Neural cell (in vitro differentiated cells): Measurements from ENCODE around the gene SPAM1.

ENCODE experiments used
- EP300 ChIP-seq: fragments of 450-650 bp; conservative IDR thresholded peaks from 2 replicates; pipeline ENCODE4 v1.6.1; 2014; ENCODE audit warnings: antibody characterized with exemption, mild to moderate bottlenecking, moderate library complexity; ENCODE audit not compliant: poor library complexity, severe bottlenecking
- EZH2 ChIP-seq: fragments of 200-600, 300-800 bp; shearing (Covaris generic), sonication (generic); IDR thresholded peaks from 2 replicates; pipeline ENCODE4 v1.6.1; 2014; ENCODE audit warnings: antibody characterized with exemption, low read length, borderline replicate concordance, mild to moderate bottlenecking; ENCODE audit not compliant: insufficient read depth, poor library complexity, severe bottlenecking
- MXI1 ChIP-seq: fragments of 450-650 bp; conservative IDR thresholded peaks from 2 replicates; pipeline ENCODE4 v1.6.1; 2014; ENCODE audit warnings: antibody characterized with exemption, mild to moderate bottlenecking; ENCODE audit not compliant: poor library complexity, severe bottlenecking
- SMC3 ChIP-seq: fragments of 450-650 bp; conservative IDR thresholded peaks from 2 replicates; pipeline ENCODE4 v1.6.1; 2014; ENCODE audit warnings: antibody characterized with exemption, mild to moderate bottlenecking, moderate library complexity; ENCODE audit not compliant: poor library complexity
- TAF1 ChIP-seq: IDR thresholded peaks from 2 replicates; pipeline ENCODE4 v1.6.1; 2012; ENCODE audit warnings: low read depth
- TF ChIP-seq, protein P1 (sequence below): IDR thresholded peaks from 2 replicates; pipeline ENCODE4 v1.6.1; 2012; ENCODE audit warnings: borderline replicate concordance
- TF ChIP-seq, protein P2 (sequence below): fragments of 450-650 bp; IDR thresholded peaks from 2 replicates; pipeline ENCODE4 v1.5.1; 2014; ENCODE audit warnings: antibody characterized with exemption, mild to moderate bottlenecking, moderate library complexity; ENCODE audit not compliant: poor library complexity, severe bottlenecking

DNA sequence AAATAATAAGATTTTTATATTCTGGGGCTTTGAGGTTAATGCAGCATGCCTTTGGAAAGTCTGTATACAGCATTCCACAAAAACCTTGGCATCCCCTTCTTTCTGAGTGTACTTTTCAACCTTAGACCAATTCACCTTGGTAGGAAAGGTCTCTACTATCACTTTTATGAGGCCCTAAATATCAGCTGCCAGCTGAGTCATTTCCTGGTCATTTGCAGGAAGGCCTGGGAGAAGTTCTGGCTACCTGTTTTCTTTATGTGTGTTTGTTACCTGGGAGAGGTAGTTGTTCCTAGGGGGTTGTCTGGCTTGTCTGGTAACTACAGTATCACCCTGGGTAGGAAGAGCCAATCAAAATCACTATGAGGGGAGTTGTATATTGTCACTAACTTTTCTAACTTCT lies 4.1 kb downstream of the SPAM1 start:
- TF ChIP-seq EZH2 (no peak), EP300 (no peak), SMC3 (no peak), TAF1 (no peak), MXI1 (no peak)
- TF ChIP-seq, protein P1, sequence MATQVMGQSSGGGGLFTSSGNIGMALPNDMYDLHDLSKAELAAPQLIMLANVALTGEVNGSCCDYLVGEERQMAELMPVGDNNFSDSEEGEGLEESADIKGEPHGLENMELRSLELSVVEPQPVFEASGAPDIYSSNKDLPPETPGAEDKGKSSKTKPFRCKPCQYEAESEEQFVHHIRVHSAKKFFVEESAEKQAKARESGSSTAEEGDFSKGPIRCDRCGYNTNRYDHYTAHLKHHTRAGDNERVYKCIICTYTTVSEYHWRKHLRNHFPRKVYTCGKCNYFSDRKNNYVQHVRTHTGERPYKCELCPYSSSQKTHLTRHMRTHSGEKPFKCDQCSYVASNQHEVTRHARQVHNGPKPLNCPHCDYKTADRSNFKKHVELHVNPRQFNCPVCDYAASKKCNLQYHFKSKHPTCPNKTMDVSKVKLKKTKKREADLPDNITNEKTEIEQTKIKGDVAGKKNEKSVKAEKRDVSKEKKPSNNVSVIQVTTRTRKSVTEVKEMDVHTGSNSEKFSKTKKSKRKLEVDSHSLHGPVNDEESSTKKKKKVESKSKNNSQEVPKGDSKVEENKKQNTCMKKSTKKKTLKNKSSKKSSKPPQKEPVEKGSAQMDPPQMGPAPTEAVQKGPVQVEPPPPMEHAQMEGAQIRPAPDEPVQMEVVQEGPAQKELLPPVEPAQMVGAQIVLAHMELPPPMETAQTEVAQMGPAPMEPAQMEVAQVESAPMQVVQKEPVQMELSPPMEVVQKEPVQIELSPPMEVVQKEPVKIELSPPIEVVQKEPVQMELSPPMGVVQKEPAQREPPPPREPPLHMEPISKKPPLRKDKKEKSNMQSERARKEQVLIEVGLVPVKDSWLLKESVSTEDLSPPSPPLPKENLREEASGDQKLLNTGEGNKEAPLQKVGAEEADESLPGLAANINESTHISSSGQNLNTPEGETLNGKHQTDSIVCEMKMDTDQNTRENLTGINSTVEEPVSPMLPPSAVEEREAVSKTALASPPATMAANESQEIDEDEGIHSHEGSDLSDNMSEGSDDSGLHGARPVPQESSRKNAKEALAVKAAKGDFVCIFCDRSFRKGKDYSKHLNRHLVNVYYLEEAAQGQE, result no peak
- TF ChIP-seq, protein P2, sequence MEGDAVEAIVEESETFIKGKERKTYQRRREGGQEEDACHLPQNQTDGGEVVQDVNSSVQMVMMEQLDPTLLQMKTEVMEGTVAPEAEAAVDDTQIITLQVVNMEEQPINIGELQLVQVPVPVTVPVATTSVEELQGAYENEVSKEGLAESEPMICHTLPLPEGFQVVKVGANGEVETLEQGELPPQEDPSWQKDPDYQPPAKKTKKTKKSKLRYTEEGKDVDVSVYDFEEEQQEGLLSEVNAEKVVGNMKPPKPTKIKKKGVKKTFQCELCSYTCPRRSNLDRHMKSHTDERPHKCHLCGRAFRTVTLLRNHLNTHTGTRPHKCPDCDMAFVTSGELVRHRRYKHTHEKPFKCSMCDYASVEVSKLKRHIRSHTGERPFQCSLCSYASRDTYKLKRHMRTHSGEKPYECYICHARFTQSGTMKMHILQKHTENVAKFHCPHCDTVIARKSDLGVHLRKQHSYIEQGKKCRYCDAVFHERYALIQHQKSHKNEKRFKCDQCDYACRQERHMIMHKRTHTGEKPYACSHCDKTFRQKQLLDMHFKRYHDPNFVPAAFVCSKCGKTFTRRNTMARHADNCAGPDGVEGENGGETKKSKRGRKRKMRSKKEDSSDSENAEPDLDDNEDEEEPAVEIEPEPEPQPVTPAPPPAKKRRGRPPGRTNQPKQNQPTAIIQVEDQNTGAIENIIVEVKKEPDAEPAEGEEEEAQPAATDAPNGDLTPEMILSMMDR, result no peak
